ENCODE data around the gene SERPINB1. TPM values are rescaled to one million over a fixed set of nuclear protein-coding genes. Genes with fewer than 3 reads are reported as not detected.
"Not testable (repeated sequence)": the region's sequence is repeated elsewhere in the genome, so short reads cannot be mapped to it uniquely, and the experiment has no call there.

SERPINB1 gene
- total and polyA plus RNA-seq, 2 experiments from 2014 or later, result 5.6 to 6.5 TPM

DNA sequence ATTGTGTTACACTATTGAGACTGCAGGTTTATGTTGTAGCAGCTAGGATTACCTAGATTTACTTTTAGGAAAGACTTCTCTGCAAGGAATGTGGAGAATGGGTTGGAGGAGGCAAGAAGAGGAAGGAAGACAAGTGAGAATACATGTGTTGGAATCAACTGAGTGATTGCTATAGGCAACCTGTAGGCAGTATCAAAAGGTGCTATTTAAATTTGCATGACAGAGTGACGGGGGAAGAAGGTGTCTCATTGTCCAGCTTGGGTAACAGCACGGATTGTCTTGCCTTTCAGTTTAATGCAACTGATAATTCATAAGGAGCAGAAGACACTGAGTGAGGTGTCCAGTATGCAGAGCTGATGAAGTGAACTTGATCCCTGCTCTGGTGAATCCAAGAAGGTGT is 42.0 kb upstream of the SERPINB1 start:
- Histone ChIP-seq H2AFZ (no peak overlapping the region), H3K9me2 (ENCODE audit: insufficient read depth) (0 out of 2 replicates have a peak, but pooled peaks cover 5% of the 10 kb centered on the region), H3K4me3 (no peak overlapping the region), H3F3A (replicated peaks; ENCODE audit: low read depth) (no peaks in the 10 kb centered on the region; the same call in 1 of the 2 replicates), H3K79me2 (replicated peaks; ENCODE audit: insufficient read depth) (no peaks in the 10 kb centered on the region), H3K27ac (ENCODE audit: low read depth) (no peak overlapping the region), H3K4me1 (ENCODE audit: insufficient read depth) (peaks cover 22% of the 10 kb centered on the region), H3K27me3 (ENCODE audit: insufficient read depth) (no peaks in the 10 kb centered on the region), H4K20me1 (replicated peaks; ENCODE audit: insufficient read depth) (no peaks in the 10 kb centered on the region), H3K36me3 (ENCODE audit: insufficient read depth) (0 out of 2 replicates have a peak, but pooled peaks cover under 1% of the 10 kb centered on the region), H3K4me2 (no peak overlapping the region)
- TF ChIP-seq CREB1 (CRISPR knock-in tag; IDR thresholded peaks at IDR 0.05; ENCODE audit: low read depth) (no peak), JUNB (IDR thresholded peaks at IDR 0.05; ENCODE audit: unreplicated experiment) (no peak), NANOG (IDR thresholded peaks at IDR 0.05; ENCODE audit: borderline replicate concordance) (no peak), POLR2AphosphoS5 (IDR thresholded peaks at IDR 0.05; ENCODE audit: low read depth) (no peak), EZH2phosphoT487 (IDR thresholded peaks at IDR 0.05; ENCODE audit: unreplicated experiment) (no peak)
- H3K27ac Mint-ChIP-seq, result no peak overlapping the region
- H3K4me3 Mint-ChIP-seq, result no peak overlapping the region
- peaks cover 3% of the 10 kb centered on the region; the same call in 2 of the 3 replicates for H3K9me3 Mint-ChIP-seq
- no peak for ATAC-seq
- no peaks in the 10 kb centered on the region for H3K27me3 Mint-ChIP-seq (ENCODE audit: insufficient read depth, low read depth, poor library complexity)
- no peaks in the 10 kb centered on the region for H3K36me3 Mint-ChIP-seq (ENCODE audit: low read depth)
- peaks cover 23% of the 10 kb centered on the region for H3K4me1 Mint-ChIP-seq
- no peak for DNase-seq (ENCODE audit: low spot score)

- Histone ChIP-seq H3F3A (replicated peaks; ENCODE audit: low read depth) (peaks cover 9% of the 10 kb centered on the region; the same call in 1 of the 2 replicates), H2AFZ (no peak overlapping the region), H3K4me3 (no peak overlapping the region), H3K9me2 (ENCODE audit: insufficient read depth) (0 out of 2 replicates have a peak, but pooled peaks cover 5% of the 10 kb centered on the region), H3K4me2 (no peak overlapping the region), H3K27me3 (ENCODE audit: insufficient read depth) (no peaks in the 10 kb centered on the region), H3K27ac (ENCODE audit: low read depth) (no peak overlapping the region), H4K20me1 (replicated peaks; ENCODE audit: insufficient read depth) (no peaks in the 10 kb centered on the region), H3K4me1 (ENCODE audit: insufficient read depth) (peaks cover 44% of the 10 kb centered on the region), H3K36me3 (ENCODE audit: insufficient read depth) (no peaks in the 10 kb centered on the region), H3K79me2 (replicated peaks; ENCODE audit: insufficient read depth) (no peaks in the 10 kb centered on the region)
- Mint-ChIP-seq H3K36me3 (ENCODE audit: low read depth) (no peaks in the 10 kb centered on the region), H3K4me1 (peaks cover 44% of the 10 kb centered on the region), H3K27ac (no peak overlapping the region), H3K4me3 (no peak overlapping the region), H3K9me3 (peaks cover 3% of the 10 kb centered on the region; the same call in 2 of the 3 replicates), H3K27me3 (ENCODE audit: insufficient read depth, low read depth, poor library complexity) (peaks cover 13% of the 10 kb centered on the region)
- ATAC-seq (no peak), DNase-seq (ENCODE audit: low spot score) (no peak)
- TF ChIP-seq ZNF114 (CRISPR knock-in tag; IDR thresholded peaks at IDR 0.05) (no peak), JUNB (IDR thresholded peaks at IDR 0.05; ENCODE audit: unreplicated experiment) (no peak), EZH2phosphoT487 (IDR thresholded peaks at IDR 0.05; ENCODE audit: unreplicated experiment) (no peak), ZNF331 (CRISPR knock-in tag; IDR thresholded peaks at IDR 0.05; ENCODE audit: low read depth) (no peak), CREB1 (CRISPR knock-in tag; IDR thresholded peaks at IDR 0.05; ENCODE audit: low read depth) (no peak), STAT1 (IDR thresholded peaks at IDR 0.05; ENCODE audit: unreplicated experiment) (no peak)
- TF ChIP-seq, protein P1, sequence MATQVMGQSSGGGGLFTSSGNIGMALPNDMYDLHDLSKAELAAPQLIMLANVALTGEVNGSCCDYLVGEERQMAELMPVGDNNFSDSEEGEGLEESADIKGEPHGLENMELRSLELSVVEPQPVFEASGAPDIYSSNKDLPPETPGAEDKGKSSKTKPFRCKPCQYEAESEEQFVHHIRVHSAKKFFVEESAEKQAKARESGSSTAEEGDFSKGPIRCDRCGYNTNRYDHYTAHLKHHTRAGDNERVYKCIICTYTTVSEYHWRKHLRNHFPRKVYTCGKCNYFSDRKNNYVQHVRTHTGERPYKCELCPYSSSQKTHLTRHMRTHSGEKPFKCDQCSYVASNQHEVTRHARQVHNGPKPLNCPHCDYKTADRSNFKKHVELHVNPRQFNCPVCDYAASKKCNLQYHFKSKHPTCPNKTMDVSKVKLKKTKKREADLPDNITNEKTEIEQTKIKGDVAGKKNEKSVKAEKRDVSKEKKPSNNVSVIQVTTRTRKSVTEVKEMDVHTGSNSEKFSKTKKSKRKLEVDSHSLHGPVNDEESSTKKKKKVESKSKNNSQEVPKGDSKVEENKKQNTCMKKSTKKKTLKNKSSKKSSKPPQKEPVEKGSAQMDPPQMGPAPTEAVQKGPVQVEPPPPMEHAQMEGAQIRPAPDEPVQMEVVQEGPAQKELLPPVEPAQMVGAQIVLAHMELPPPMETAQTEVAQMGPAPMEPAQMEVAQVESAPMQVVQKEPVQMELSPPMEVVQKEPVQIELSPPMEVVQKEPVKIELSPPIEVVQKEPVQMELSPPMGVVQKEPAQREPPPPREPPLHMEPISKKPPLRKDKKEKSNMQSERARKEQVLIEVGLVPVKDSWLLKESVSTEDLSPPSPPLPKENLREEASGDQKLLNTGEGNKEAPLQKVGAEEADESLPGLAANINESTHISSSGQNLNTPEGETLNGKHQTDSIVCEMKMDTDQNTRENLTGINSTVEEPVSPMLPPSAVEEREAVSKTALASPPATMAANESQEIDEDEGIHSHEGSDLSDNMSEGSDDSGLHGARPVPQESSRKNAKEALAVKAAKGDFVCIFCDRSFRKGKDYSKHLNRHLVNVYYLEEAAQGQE (IDR thresholded peaks at IDR 0.05; ENCODE audit: unreplicated experiment), result no peak
Observed at GRCh38 chr6:2881423-2881822, 39.8 kb upstream of the SERPINB1 start.

DNA sequence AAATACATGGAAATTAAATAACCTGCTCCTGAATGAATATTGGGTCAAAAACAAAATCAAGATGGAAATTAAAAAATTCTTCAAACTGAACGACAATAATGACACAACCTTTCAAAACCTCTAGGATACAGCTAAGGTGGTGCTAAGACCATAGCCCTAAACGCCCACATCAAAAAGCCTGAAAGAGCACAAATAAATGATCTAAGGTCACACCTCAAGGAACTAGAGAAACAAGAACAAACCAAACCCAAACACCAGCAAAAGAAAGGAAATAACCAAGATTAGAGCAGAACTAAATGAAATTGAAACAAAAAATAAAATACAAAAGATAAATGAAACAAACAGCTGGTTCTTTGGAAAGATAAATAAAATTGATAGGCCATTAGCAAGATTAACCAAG is 38.5 kb upstream of the SERPINB1 start:
- not testable (repeated sequence) for H3K27ac Mint-ChIP-seq; H3K4me3 ChIP-seq; ATAC-seq; H3K79me2 ChIP-seq (replicated peaks; ENCODE audit: insufficient read depth); H4K20me1 ChIP-seq (replicated peaks; ENCODE audit: insufficient read depth); H3K4me2 ChIP-seq; DNase-seq (ENCODE audit: low spot score); H3K27me3 ChIP-seq (ENCODE audit: insufficient read depth); H3K36me3 Mint-ChIP-seq (ENCODE audit: low read depth); H2AFZ ChIP-seq; H3K9me2 ChIP-seq (ENCODE audit: insufficient read depth); H3K27ac ChIP-seq (ENCODE audit: low read depth); H3K36me3 ChIP-seq (ENCODE audit: insufficient read depth); H3K4me3 Mint-ChIP-seq; H3F3A ChIP-seq (replicated peaks; ENCODE audit: low read depth); H3K9me3 Mint-ChIP-seq
- peaks cover 37% of the 10 kb centered on the region for H3K4me1 ChIP-seq (ENCODE audit: insufficient read depth)
- peaks cover 18% of the 10 kb centered on the region for H3K27me3 Mint-ChIP-seq (ENCODE audit: insufficient read depth, low read depth, poor library complexity)
- H3K4me1 Mint-ChIP-seq, result peaks cover 37% of the 10 kb centered on the region

All from GM23338 (cell line).